HepG2 (cell line): ENCODE results near the gene PARP2. TPM values are rescaled to one million over a fixed set of nuclear protein-coding genes. Genes with fewer than 3 reads are reported as not detected.

Experiments used
- ATAC-seq: fragments of 200-7000 bp; cut with Tn5 transposase; 3 replicates; pipeline ENCODE4 v1.9.1; 2020; ENCODE audit warnings: mild to moderate bottlenecking, moderate library complexity
- BruUV-seq: library from RNA; stranded (reverse); fragments of 400-500 nt; replicated peaks from 2 replicates; lab custom pipeline; 2021; lab: Mats Ljungman, UMichigan
- CTCF ChIA-PET: fragments of 300-600 bp; formaldehyde crosslinking; extraction: SDS; loops from one replicate; lab custom pipeline; 2021; ENCODE audit warnings: low total read pairs, inconsistent platforms, low intra/inter-chr PET ratio; lab: Yijun Ruan, JAX
- POLR2A ChIA-PET: fragments of 350-600 bp; sonication (Branson Sonifier 250); formaldehyde crosslinking; loops from one replicate; lab custom pipeline; 2020; ENCODE audit warnings: antibody characterized with exemption, inconsistent platforms; lab: Yijun Ruan, JAX
- DNase-seq: peaks from one replicate; pipeline ENCODE4 v3.0.0-alpha.2; 2015; ENCODE audit warnings: low spot score
- FAIRE-seq: peaks from 3 replicates; lab custom pipeline; 2011; peaks lifted over from hg19 to GRCh38; lab: Jason Lieb, UNC
- H2AFZ ChIP-seq: one replicate; pipeline ENCODE4 v1.6.1; 2011; ENCODE audit warnings: low read length, inconsistent platforms
- H3K27ac ChIP-seq: fragments of 300-600 bp; 3 replicates; pipeline ENCODE4 v1.8.0; 2011; ENCODE audit warnings: mixed run types, mild to moderate bottlenecking, mixed read lengths, low read length, inconsistent platforms; ENCODE audit not compliant: insufficient read depth; ENCODE audit errors: extremely low read length
- H3K27me3 ChIP-seq, 2 experiments: fragments of 200-600 bp in 1 of 2; 2 replicates in 1 of 2; 3 replicates in 1 of 2; pipeline versions ENCODE4 v1.6.0 to v1.8.0; 2011; ENCODE audit warnings: low read length in 2 of 2, mild to moderate bottlenecking in 2 of 2, moderate library complexity in 2 of 2, inconsistent platforms in 1 of 2; ENCODE audit not compliant: insufficient read depth in 2 of 2, control insufficient read depth in 1 of 2
- H3K36me3 ChIP-seq, 2 experiments: fragments of 200-600 bp in 1 of 2; replicated peaks in 1 of 2; 2 replicates in 1 of 2; 3 replicates in 1 of 2; pipeline versions ENCODE4 v1.5.1 to v1.8.0; 2011; ENCODE audit warnings: low read length in 2 of 2, inconsistent platforms in 1 of 2; ENCODE audit not compliant: insufficient read depth in 2 of 2, control insufficient read depth in 1 of 2
- H3K4me1 ChIP-seq: 2 replicates; pipeline ENCODE4 v1.5.1; 2012; ENCODE audit warnings: low read length, inconsistent platforms; ENCODE audit not compliant: insufficient read depth
- H3K4me2 ChIP-seq: 2 replicates; pipeline ENCODE4 v1.6.0; 2011; ENCODE audit warnings: low read depth, low read length, inconsistent platforms
- H3K4me3 ChIP-seq, 3 experiments: fragments of 200-600 bp in 1 of 3; sonication (generic), shearing (Covaris generic) in 1 of 3; replicated peaks in 1 of 3; 2 replicates each; pipeline ENCODE4 v1.5.1; 2011 to 2016; ENCODE audit warnings: low read length in 3 of 3, inconsistent platforms in 2 of 3, low read depth in 2 of 3, mild to moderate bottlenecking in 2 of 3, control low read depth in 1 of 3, mixed read lengths in 1 of 3; ENCODE audit not compliant: insufficient read depth in 1 of 3
- H3K79me2 ChIP-seq: one replicate; pipeline ENCODE4 v1.6.1; 2011; ENCODE audit warnings: low read length, inconsistent platforms; ENCODE audit not compliant: insufficient read depth
- H3K9ac ChIP-seq: 2 replicates; pipeline ENCODE4 v1.6.0; 2011; ENCODE audit warnings: mild to moderate bottlenecking, low read depth, low read length, inconsistent platforms; ENCODE audit not compliant: insufficient read depth
- H3K9me3 ChIP-seq: 2 replicates; pipeline ENCODE4 v1.5.1; 2012; ENCODE audit warnings: mild to moderate bottlenecking, low read length
- H4K20me1 ChIP-seq: 2 replicates; pipeline ENCODE4 v1.6.0; 2011; ENCODE audit warnings: inconsistent platforms, mild to moderate bottlenecking, low read length, moderate library complexity; ENCODE audit not compliant: insufficient read depth
- JDP2 ChIP-seq: sonication (generic); formaldehyde crosslinking; IDR thresholded peaks from 2 replicates; pipeline ENCODE4 v1.8.1; 2022; ENCODE audit warnings: missing genetic modification reagents, borderline replicate concordance
- KDM6A ChIP-seq: IDR thresholded peaks from 2 replicates; pipeline ENCODE4 v1.6.1; 2016; ENCODE audit warnings: low read depth
- NCOA1 ChIP-seq: sonication (generic); formaldehyde crosslinking; IDR thresholded peaks from 2 replicates; pipeline ENCODE4 v1.9.0; 2021; ENCODE audit warnings: missing genetic modification reagents
- NFE2L2 ChIP-seq: fragments of 150-350 bp; IDR thresholded peaks from 2 replicates; pipeline ENCODE4 v1.6.1; 2014; ENCODE audit warnings: low read length
- TBX2 ChIP-seq: sonication (generic); formaldehyde crosslinking; IDR thresholded peaks from 2 replicates; pipeline ENCODE4 v1.5.0; 2020; ENCODE audit warnings: missing genetic modification reagents, mild to moderate bottlenecking, borderline replicate concordance
- ZBTB49 ChIP-seq: sonication (generic); formaldehyde crosslinking; IDR thresholded peaks from 2 replicates; pipeline ENCODE4 v1.4.0; 2020; ENCODE audit warnings: missing genetic modification reagents, borderline replicate concordance
- ZEB1 ChIP-seq: IDR thresholded peaks from 2 replicates; pipeline ENCODE4 v1.6.1; 2012; ENCODE audit warnings: mild to moderate bottlenecking, low read depth, inconsistent platforms; ENCODE audit not compliant: insufficient replicate concordance
- ZUFSP ChIP-seq: sonication (generic); formaldehyde crosslinking; IDR thresholded peaks from 2 replicates; pipeline ENCODE4 v1.9.0; 2021; ENCODE audit warnings: missing genetic modification reagents, mild to moderate bottlenecking, borderline replicate concordance
- WGBS: methylation state at CpG from one replicate; pipeline ENCODE4 v1.1.6; 2017; ENCODE audit warnings: low lambda C conversion rate; 5-methylcytosine and 5-hydroxymethylcytosine counted together
- in situ Hi-C: cut with HindIII; loops from 2 replicates; pipeline ENCODE4 v1.10.0; 2017; ENCODE audit warnings: low pct_unique_long_range_greater_than_20kb; ENCODE audit not compliant: extremely low pct_ligation_motif_present
- intact Hi-C: fragments of 100-400 bp; cut with micrococcal nuclease; formaldehyde crosslinking; loops from one replicate; pipeline ENCODE4 v1.10.0; 2022; ENCODE audit not compliant: unreplicated experiment
- polyA plus RNA-seq, 8 experiments: library from polyadenylated mRNA; depleted of rRNA in 3 of 8; stranded (reverse) in 7 of 8; unstranded in 1 of 8; fragments of >200 nt; fragmentation: Illumina TruSeq in 4 of 8; extraction: Trizol in 4 of 8; gene quantifications; 2 replicates each; pipeline versions ENCODE4 v1.2.1 to v1.2.3, GENCODE V29; 2011 to 2016; ENCODE audit warnings: low read depth in 4 of 8, missing spikeins in 1 of 8, mixed read lengths in 1 of 8; ENCODE audit not compliant: insufficient read depth in 1 of 8
- total RNA-seq, 5 experiments: library from RNA; depleted of rRNA; stranded (reverse); fragments of >200 nt; fragmentation: Illumina TruSeq; extraction: Trizol; gene quantifications; 2 replicates each; pipeline ENCODE4 v1.2.3, GENCODE V29; 2016; ENCODE audit warnings: low read depth in 1 of 5

PARP2 gene
- total and polyA plus RNA-seq, 2 of the 13 experiments (the other 11 are each of a cell fraction or from before 2014, with no cell fraction given) = 37.3 to 38.4 TPM

- TF ChIP-seq ZBTB49 (CRISPR knock-in tag) (no peak), NCOA1 (CRISPR knock-in tag) (no peak), KDM6A (CRISPR knock-in tag) (no peak), ZEB1 (no peak)
Measured at GRCh38 chr14:20388159-20388558, 44.7 kb downstream of the PARP2 start (continued).

- Histone ChIP-seq H2AFZ (no peak overlapping the region), H3K27me3 (no peaks in the 10 kb centered on the region), H3K9me3 (no peaks in the 10 kb centered on the region), H3K4me1 (no peaks in the 10 kb centered on the region), H3K4me3 (no peak overlapping the region), H3K27ac (no peak overlapping the region), H4K20me1 (no peaks in the 10 kb centered on the region), H3K4me2 (no peak overlapping the region), H3K79me2 (no peaks in the 10 kb centered on the region), H3K36me3 (peaks cover 20 to 30% of the 10 kb centered on the region in 2 experiments; a peak in 4 of 5 replicates), H3K9ac (no peak overlapping the region)
- ChIA-PET POLR2A (no interaction called here), CTCF (no interaction called here)
- intact Hi-C loops = no loop called here
- in situ Hi-C loops = no loop called here
- no peak for TF ChIP-seq NFE2L2
- TF ChIP-seq ZUFSP (CRISPR knock-in tag) = no peak
- no peak for TF ChIP-seq JDP2 (CRISPR knock-in tag)
- TF ChIP-seq TBX2 (CRISPR knock-in tag) = no peak
- ATAC-seq (no peak), FAIRE-seq (no peak), DNase-seq (no peak)
- WGBS = 96% methylated on average over 4 of the region's 4 CpGs
- BruUV-seq = no TSS peak
Measured at GRCh38 chr14:20391505-20391904, 48.1 kb downstream of the PARP2 start.
